NCI-H187 (cell line): ENCODE data around the gene SLC22A12.
A peak's percentile ranks its signal among the peaks of the same experiment; 100 is the strongest.
"Not testable (repeated sequence)": the region's sequence is repeated elsewhere in the genome, so short reads cannot be mapped to it uniquely, and the experiment has no call there.

Source experiments
- DNase-seq, 2 experiments: peaks; one replicate each; lab custom pipeline; 2025; lab: John Stamatoyannopoulos, UW

The SLC22A12 gene

DNA sequence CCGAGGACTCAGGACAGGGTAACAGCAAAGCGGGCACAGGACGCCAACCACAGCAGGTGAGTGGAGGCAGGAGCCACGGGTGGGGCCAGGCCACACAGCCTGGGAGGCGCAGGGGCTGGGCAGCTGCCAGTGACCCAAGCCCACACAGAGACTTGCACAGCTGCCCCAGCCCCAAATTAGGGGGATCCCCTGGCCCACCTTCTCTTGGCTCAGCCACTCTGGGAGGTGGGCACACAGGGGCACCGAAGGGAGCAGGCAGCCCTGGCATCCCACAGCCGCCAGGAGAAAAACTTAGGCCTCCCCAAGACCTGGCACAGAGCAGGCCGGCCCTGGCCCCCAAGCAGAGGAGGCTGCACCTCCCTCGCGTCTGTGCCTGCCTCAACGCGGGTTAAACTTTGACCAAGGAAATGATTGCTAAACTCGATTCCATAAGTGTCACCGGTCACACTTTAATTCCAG is at the start of gene SLC22A12:
TSS of gene SLC22A12 (plus strand) at position 458 of the 459 bp plus-strand sequence. CDS start 337 bp downstream, outside the sequence.
- no peak for DNase-seq

DNA sequence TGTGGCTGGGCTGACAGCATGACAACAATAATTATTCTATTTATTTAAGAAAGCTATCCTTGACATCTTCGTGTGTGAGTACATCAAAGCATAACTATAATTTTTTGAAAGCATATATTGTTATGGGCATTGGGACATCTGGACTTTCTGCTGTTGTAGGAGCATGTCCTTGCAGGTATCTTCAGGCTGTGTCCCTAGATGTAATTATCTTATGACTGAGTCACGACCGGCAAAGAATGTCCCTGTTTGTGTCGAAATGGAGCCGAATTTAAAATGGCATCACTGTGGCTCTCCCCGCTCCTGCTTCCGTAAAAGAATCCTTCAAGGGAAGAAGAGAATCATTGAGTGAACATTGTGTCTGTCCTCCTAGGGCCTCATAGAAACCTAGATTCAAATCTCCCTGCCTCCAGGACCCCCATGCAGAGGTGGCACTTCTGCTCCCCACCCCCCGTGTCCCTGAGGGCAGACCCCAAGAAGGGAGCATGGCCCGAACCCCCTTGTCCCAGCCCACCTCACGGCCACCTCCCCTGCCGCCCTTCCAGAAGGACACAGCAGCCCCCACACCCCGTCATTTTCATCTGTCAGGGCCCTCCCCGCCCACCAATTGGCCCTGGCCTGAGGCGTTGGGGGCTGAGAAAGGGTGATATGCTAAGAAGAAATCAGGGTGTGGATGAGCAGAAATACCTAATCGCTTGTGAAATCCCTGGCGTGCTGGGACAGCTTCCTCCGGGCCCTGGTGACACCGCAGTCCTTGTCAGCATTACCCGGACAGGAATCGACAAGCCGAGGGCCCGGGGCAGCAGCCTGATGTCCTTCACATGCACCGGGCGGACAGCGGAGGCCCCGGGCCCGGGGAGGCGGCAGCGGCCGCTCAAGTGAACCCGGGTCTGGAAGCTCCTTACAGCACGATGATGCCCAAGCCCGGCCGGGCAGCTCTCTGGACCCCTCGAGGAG is 48.6 kb upstream of the SLC22A12 start:
- DNase-seq: no peak

DNA sequence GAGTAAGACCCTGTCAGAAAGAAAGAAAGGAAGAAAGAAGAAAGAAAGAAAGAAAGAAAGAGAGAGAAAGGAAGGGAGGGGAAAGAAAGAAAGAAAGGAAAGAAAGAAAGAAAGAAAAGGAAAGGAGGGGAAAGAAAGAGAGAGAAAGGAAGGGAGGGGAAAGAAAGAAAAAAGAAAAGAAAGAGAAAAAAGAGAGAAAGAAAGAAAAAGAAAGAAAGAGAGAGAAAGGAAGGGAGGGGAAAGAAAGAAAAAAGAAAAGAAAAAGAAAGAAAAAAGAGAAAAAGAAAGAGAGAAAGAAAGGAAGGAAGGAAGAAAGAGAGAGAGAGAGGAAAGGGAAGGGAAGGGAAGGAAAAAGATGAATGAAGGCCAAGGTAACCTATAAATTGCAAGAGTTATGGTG is 47.2 kb upstream of the SLC22A12 start:
- DNase-seq: no peak

DNA sequence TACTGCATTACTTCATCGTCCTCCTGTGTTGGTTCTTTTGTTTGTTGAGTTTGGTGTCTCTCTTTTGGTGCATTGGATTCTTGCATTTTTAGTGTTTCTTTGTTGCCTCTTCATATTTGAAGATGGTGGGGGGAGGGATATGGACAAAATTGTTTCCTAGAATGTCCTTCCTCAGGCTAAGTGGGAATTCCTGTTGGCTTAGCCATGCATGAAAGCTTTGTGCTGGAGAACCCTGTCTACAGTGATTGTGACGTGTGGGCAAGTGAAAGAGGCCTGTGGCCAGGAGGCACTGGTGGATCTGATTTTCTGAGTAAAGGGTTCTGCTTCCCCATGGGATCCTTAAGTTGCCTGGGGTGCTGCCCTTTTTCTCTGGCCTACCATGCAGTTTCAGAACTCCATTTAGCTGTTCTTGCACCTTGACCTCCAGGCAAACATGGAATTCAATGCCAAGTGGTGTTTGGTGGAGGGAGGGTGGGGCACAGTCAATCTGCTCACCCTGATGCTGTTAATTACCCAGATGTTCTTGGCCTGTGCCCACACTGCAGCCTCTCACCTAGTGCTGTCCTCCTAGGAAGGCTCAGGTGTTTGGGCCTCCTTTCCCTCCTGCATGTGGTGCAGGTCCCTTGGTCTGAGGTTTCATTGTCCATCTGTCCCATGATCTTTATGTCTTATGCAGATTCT is 46.3 kb upstream of the SLC22A12 start:
- DNase-seq: no peak

DNA sequence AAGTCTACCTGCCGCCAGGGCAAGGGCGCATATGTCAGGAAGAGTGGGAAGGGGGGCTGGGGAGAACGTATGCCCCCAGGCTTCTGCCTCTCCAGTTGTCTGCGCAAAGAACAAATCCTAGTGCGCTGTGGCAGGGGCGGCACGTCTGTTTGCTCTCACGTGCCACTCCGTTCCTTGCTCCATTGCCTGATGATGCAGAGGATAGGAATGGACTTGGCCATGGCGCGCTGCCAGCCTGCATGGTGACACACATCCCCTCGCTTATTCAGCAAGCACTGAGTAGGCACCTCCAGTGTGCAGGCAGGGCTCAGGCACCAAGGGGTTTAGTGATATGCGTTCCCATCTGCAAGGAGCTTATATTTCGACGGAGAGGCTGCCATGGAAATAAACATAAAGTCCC is 45.4 kb upstream of the SLC22A12 start:
- DNase-seq: no peak

DNA sequence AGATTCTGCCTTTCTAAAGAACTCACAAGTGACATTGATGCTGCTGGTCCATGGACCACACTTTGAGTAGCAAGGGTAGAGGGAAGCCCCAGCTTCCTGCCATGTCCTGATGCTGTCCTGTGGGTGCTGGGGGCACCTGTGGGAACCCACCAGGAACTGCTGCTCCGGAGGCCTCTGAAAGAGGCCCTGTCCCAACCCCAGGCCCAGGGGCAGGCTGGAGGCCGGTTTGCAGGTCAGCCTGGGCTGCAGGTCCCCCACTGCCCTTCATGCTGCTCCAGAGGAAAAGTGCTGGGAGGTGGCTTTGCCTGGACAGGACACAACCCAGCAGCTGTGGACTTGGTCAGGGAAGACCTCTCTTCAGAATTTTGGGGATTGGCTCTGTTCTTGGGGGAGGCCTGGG is 44.8 kb upstream of the SLC22A12 start:
- DNase-seq: no peak

DNA sequence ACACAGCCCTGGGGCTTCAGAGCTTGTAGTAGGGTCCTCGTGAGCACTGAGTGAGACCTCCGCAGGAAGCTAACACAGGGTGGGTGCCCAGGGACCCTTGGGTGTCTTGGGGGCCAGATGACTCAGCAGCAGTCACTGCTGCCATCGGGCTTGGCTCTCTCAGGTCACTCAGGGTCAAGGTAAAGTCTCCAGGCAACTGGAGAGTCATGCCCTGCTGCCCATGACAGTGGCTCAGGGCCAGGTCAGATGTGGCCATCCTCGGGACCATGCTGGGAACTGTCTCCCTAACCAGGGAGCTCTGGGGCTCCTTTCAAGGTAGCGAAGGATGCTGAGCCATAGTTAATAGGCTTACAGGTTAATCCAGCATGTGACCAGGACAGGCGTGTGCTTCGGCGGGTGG is 44.4 kb upstream of the SLC22A12 start:
- no peak for DNase-seq

DNA sequence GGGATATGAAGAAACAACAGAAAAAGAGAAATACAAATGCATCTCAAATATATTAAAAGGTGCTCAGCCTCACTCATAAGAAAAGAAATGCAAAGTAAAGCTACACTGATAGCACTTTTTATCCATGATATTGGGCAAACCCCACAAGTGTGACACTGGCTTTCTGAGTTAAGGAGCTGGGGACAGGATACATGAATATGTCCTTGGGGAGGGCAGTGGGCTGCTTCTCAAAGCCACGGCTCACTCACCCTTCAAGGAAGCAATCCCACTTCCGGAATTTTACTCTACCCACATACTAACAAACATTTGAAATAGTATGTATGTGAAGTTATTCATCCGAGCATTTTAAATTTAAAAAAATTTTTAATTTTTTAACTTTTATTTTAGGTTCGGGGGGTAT is 41.1 kb upstream of the SLC22A12 start:
- no peak for DNase-seq

DNA sequence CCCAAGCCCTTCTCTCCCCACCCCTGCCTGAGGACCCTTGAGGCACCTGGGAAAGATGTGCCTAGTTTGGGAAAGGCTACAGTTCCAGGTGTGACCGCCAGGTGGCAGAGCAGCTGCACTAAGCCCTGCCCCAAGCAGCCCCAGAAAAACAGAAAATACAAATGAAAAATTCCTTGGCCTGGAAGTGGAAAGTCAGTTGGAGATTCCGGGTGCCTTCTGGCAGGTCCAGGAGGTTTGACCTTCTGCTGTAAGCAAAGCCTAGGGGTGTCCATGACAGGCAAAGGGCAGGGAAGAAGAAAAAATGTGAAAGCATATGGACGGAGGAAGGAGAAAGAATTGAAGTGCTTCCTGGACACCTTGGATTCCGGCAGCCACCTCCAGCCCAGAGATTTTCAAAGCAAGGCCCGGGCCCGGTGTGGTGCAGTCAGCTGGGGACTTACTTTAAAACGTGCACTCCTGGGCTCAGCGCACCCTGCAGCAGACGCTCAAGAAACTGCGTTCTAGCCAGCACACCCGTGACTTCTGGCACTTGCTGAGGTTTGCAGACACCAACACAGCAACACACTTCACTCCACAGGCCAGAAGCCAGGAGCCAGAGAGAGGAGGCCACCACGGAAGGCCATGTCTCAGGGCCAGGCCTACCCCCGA is 37.3 kb upstream of the SLC22A12 start:
- DNase-seq: peak in 1 of 2 experiments; percentile 5

DNA sequence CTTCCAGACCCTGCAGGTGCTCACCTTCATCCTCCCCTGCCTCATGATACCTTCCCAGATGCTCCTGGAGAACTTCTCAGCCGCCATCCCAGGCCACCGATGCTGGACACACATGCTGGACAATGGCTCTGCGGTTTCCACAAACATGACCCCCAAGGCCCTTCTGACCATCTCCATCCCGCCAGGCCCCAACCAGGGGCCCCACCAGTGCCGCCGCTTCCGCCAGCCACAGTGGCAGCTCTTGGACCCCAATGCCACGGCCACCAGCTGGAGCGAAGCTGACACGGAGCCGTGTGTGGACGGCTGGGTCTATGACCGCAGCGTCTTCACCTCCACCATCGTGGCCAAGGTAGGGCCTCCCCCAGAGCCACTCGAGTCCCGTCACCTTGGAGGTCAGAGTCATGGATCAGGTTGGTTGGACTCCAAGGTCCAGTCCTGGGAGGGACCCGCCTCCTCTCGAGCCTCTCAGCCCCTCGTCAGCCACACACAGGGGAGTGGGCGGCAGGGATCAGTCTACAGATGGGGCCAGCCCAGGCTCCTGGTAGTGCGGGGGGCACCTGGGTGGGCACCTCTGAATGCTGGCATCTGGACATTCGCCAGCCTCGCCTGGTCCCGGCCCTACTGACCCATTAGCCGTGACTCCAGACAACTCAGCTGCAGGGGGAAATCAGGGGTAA is 34.8 kb upstream of the SLC22A12 start:
- no peak for DNase-seq

DNA sequence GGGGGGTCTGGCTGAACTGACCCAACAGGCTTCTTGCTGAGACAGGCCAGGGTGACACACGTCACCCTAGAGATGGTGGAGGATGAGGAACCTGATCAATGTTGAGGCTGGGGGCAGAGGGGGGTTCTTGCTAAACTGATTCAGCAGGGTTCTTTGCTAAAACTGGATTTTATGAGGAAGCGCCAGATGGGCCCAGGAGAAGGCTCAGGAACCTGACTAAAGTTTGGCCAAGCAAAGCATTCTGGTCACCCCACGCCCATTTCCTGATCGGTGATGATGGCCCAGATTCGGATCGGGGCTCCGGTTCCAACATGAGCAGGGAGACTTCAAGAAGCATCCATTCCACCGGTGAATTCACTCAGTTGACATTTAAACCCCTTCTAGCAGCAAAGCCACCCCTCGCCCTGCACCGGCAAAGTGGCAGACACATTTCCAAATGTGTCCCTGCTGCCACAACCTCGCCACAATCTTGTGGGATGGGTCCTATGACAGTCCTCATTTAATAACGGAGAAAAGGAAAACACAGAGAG is 34.2 kb upstream of the SLC22A12 start:
- DNase-seq: no peak

DNA sequence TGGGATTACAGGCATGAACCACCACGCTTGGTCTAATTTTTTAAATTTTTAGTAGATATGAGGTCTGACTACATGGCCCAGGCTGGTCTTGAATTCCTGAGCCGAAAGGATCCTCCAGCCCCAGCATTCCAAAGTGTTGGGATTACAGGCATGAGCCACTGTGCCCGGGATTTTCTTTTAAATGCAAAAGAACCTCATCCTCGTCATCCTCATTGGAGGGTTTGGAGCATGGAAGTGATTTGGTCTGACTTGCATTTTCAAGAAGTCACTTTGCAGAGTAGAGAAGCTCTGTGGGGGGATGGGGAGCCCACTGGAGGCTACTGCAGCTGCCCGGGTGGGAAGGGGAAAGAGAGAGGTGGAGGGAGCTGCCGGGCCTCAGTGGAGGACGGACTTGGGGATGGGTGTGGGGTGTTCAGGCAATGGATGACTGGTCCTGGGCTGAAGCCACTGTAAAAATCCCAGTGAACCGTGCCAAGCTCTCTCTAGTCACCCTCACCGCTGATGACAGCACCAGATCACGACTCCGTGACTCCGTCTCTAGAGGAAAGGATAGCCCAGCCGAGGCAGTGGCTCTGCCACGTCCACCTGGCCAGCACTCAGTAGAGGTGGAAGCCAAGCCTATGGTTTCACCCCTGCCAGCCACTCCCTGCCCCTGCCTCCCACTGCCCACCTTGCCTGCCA is 32.8 kb upstream of the SLC22A12 start:
- DNase-seq: no peak

DNA sequence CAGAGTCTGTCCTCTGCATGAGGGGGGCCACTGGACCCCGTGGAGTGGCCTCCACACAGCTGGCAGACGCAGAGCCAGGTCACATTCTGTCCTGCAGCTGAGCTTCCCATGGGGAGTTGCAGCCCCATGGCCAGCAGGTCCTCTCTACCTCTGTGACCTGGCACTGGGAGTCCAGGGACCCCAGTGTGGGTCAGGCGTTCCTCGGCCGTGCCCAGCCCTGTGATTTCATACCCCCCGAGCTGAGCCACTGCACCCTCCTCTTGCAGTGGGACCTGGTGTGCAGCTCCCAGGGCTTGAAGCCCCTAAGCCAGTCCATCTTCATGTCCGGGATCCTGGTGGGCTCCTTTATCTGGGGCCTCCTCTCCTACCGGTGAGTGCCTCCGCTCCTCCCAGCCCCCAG is 32.2 kb upstream of the SLC22A12 start:
- DNase-seq: no peak

DNA sequence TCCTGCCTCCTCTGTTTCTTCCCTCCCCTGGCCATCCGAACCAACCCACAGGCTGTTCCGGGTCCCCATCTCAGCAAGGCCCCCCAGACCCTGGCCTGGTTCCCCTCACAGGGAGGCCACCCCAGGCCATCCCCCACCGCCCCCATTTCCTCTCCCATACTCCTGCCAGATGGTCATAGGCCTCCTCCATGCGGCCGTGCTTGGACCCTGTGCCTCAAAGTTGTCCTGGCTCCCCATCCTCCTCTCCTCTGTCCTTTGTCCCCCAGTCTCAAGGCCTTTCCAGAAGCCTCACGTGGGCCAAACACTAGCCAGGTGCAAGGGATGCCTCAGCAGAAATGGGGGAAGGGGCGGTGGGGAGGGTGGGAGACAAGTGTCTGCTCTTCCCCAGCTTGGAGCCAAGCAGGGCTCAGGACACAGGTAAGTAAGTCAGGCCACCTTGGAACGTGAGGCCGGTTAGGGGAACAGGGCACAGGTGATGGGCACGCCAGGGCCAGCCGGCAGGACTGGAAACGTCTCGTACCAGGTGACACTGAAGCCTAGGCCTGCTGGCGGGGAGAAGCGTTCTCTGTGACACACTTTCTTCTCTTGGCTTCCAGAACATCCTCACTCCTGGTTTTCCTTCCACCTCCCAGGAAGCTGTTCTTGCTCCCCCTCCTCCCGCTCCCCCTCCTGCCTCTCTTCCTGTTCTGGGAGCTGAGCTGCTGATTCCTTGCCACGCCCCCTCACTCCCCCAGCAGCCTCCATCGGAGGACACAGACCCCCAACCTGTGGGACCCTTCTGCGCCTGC is 31.5 kb upstream of the SLC22A12 start:
- DNase-seq: no peak

DNA sequence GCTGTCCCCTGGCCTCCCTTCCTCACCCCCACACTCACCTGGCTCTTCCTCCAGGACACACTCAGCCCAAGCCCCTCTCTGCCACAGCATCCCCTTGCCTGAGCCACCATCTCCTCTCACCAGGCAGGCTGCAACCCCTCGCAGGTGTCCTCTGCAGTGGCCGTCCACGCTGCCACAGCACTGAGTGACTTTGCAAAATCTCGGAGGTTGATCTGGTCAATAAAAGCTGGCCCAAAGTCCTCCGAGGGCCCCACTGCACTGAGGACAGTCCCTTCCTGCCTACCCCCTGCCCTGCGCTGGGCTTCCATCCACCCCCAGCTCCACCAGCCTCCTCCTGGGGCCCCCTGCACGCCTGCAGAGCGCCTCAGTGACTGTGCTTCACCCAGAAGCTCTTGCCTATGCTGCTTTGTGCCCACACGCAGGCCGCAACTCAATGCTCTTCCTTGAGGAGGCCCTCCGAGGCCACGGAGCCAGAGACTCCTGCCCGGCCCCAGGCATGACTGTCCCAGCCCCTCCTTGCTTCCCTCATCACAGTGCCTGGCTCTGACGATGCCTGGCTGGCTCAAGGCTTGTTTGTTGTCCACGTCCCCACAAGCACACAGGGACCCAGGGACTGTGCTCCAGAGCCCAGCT is 30.8 kb upstream of the SLC22A12 start:
- no peak for DNase-seq

DNA sequence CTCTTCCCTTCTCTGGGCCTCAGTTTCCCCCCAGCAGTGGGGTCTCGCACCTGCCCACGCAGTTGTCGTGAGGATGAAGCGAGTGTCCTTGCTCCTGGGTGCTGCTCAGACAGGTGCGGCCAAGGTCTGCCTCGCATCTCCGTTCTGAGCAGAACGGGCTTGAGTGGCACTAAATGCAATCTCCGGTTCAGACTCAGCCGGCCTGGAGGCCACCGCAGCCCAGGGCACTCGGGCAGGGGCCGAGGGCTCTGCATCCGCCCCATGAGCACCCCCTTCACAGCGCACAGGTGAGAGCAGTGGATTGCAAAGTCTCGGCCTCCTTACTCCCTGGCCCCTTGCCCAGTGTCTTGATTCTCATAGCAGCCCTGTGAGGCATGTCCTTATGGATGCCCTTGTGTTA is 30.1 kb upstream of the SLC22A12 start:
- no peak for DNase-seq

DNA sequence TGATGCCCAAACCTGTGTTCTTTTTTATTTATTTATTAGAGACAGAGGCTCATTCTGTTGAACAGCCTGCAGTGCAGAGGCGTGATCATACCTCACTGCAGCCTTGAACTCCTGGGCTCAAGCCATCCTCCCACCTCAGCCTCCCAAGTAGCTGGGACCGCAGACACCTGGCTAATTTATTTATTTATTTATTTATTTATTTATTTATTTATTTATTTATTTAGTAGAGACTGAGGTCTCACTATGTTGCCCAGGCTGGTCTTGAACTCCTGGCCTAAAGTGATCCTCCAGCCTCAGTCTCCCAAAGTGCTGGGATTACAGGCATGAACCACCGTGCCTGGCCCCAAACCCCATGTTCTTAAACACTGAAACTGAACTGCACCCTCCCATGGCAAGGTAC is 29.6 kb upstream of the SLC22A12 start:
- not testable (repeated sequence) for DNase-seq

DNA sequence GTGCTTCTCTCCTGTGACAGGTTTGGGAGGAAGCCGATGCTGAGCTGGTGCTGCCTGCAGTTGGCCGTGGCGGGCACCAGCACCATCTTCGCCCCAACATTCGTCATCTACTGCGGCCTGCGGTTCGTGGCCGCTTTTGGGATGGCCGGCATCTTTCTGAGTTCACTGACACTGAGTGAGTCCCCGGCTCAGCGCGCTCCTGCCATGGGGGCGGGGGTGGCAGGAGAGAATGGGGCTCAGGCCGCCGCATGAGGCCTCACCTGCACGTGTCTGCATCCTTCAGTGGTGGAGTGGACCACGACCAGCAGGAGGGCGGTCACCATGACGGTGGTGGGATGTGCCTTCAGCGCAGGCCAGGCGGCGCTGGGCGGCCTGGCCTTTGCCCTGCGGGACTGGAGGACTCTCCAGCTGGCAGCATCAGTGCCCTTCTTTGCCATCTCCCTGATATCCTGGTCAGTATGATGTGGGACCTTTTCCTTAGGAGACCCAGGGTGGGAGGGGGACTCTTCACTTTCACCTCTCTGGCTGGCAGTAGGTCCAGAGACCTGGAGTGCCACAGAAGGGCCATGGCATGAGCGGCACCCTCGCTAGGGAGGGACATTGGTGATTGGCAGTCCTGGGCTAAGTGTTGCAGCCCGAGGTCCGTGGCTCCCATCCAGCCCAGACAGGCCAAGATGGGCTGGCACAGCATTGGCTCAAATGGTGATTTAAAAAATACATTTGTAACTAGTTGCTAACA is 28.9 kb upstream of the SLC22A12 start:
- DNase-seq: no peak

DNA sequence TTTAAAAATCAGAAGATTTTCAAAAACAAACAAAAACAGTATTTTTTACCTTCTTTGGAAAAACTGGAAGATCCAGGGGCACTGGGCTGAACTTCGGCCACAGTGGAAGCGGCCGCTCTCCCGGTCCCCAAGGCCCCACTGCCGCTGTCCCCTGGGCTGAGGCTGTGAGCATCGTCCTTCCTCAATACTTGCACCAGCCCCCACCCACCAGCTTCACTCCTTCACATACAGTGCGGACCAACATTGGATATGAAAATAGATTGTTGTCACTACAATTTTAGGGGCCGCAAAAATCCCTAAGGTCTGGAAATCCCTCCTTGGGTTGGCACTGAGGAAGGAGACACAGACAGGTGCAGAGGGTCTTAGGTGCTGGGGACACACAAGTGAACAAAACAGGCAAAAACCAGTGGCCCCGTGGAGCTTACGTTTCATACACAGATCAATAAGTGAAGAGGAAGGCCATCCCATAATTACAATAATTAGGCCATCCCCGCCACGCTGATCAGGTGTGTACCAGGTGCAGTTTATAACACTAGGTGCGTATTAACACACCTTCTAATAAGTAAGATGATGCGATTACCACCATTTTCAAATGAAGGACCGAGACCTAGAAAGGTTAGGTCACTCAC is 28.2 kb upstream of the SLC22A12 start:
- no peak for DNase-seq
